ENCODE results near the gene ITPR2.

DNA sequence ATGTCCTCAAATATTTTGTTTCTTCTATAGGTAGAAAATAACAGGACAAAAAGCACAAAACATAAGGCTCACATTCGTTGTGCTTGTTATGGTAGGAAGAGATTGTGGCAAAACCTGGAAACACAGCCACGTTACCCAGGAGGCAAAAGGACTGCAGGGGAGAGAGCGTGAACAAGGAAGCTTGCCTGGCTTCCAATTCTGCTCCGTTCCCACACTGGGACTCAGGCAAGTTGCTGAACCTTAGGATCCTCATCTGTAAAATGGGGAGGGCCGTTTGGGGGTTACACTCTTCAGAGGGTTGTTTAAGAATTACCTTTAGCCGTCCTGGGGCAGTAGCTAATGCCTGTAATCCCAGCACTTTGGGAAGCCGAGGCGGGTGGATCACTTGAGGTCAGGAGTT is 432.4 kb downstream of the ITPR2 start:
- TF ChIP-seq, protein P1, sequence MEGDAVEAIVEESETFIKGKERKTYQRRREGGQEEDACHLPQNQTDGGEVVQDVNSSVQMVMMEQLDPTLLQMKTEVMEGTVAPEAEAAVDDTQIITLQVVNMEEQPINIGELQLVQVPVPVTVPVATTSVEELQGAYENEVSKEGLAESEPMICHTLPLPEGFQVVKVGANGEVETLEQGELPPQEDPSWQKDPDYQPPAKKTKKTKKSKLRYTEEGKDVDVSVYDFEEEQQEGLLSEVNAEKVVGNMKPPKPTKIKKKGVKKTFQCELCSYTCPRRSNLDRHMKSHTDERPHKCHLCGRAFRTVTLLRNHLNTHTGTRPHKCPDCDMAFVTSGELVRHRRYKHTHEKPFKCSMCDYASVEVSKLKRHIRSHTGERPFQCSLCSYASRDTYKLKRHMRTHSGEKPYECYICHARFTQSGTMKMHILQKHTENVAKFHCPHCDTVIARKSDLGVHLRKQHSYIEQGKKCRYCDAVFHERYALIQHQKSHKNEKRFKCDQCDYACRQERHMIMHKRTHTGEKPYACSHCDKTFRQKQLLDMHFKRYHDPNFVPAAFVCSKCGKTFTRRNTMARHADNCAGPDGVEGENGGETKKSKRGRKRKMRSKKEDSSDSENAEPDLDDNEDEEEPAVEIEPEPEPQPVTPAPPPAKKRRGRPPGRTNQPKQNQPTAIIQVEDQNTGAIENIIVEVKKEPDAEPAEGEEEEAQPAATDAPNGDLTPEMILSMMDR (conservative IDR thresholded peaks at IDR 0.05): no peak
- TF ChIP-seq EZH2 (IDR thresholded peaks at IDR 0.05; ENCODE audit: low read depth): no peak

Data from PC-9 (cell line).